BJ (cell line): ENCODE data around the gene ZSCAN22. TPM values are rescaled to one million over a fixed set of nuclear protein-coding genes. Genes with fewer than 3 reads are reported as not detected.
A peak's percentile ranks its signal among the peaks of the same experiment; 100 is the strongest.

Experiments
- CTCF ChIA-PET: fragments of 350-600 bp; formaldehyde crosslinking; extraction: SDS; loops from one replicate; lab custom pipeline; 2021; ENCODE audit warnings: antibody characterized with exemption, inconsistent platforms; lab: Yijun Ruan, JAX
- POLR2A ChIA-PET: fragments of 300-600 bp; sonication (Branson Sonifier 250); formaldehyde crosslinking; extraction: SDS; loops from one replicate; lab custom pipeline; 2021; ENCODE audit warnings: antibody characterized with exemption; lab: Charles Lee
- DNase-seq: peaks from one replicate; pipeline ENCODE4 v3.0.0-alpha.2; 2011; ENCODE audit warnings: low read depth
- H3K27me3 ChIP-seq: 2 replicates; pipeline ENCODE4 v1.6.0; 2011; ENCODE audit warnings: low read length; ENCODE audit not compliant: control insufficient read depth, insufficient read depth
- H3K36me3 ChIP-seq: 2 replicates; pipeline ENCODE4 v1.5.1; 2011; ENCODE audit warnings: low read length; ENCODE audit not compliant: control insufficient read depth, insufficient read depth
- H3K4me3 ChIP-seq: 2 replicates; pipeline ENCODE4 v1.5.1; 2011; ENCODE audit warnings: low read depth, mild to moderate bottlenecking, control low read depth, low read length
- polyA plus RNA-seq: library from polyadenylated mRNA; depleted of rRNA; stranded (reverse); fragments of >200 nt; gene quantifications from 2 replicates; pipeline ENCODE4 v1.2.3, GENCODE V29; 2011
- TF ChIP-seq, protein P1 (sequence below): IDR thresholded peaks from 2 replicates; pipeline ENCODE4 v1.5.1; 2011; ENCODE audit warnings: low read depth, mild to moderate bottlenecking, control low read depth, inconsistent platforms, low read length, moderate library complexity; ENCODE audit not compliant: insufficient read depth

ZSCAN22 gene
- polyA plus RNA-seq, 1 experiment, result 2.3 TPM

DNA sequence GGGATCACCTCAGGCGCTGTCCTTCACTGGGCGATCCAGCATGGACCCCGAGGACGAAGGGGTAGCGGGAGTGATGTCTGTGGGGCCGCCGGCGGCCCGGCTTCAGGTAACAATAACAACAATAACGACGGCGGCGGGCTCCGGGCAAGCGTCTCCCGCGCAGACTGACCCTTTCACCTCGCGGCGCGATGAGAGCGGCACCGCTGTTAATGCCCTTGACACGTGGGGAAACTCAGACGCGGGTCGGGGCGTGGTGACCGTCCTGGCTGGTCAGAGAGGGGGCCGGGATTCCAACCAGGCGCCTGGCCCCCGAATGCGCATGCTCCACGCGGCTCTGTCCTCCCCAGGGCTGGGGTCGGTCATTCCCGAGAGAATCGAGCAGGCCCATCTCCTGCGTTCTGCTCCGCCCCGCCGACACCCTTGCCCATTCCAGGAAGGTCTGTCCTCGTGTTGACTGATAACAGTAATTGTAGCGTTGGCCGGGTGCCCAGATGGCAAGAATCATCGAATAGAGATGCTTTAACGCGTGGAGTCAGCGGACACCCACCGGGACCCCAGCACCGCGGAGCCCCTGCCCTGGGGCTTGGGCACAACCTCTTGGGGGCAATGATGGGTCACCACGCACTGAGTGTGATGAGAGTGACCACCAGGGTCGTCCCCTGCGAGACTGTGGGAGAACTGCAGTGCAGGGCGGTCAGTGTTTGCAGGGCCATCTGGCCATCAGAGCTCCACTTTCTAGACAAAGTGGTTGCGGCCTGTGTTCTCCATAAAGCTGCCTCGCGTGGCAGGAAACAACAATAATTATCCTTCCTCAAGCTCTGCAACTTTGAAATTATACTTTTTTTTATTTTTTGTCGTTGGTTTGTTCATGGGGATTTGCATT, 47.5 kb upstream of the ZSCAN22 start:
- H3K4me3 ChIP-seq, result peak overlapping the region; percentile 84
- TF ChIP-seq, protein P1, sequence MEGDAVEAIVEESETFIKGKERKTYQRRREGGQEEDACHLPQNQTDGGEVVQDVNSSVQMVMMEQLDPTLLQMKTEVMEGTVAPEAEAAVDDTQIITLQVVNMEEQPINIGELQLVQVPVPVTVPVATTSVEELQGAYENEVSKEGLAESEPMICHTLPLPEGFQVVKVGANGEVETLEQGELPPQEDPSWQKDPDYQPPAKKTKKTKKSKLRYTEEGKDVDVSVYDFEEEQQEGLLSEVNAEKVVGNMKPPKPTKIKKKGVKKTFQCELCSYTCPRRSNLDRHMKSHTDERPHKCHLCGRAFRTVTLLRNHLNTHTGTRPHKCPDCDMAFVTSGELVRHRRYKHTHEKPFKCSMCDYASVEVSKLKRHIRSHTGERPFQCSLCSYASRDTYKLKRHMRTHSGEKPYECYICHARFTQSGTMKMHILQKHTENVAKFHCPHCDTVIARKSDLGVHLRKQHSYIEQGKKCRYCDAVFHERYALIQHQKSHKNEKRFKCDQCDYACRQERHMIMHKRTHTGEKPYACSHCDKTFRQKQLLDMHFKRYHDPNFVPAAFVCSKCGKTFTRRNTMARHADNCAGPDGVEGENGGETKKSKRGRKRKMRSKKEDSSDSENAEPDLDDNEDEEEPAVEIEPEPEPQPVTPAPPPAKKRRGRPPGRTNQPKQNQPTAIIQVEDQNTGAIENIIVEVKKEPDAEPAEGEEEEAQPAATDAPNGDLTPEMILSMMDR, result no peak
- POLR2A ChIA-PET, result interaction anchor here (0.6 kb wide), 1 partner anchor 266 kb away, joined by 4 read pairs; no protein-coding TSS in a partner anchor
- CTCF ChIA-PET, result no interaction called here
- no peaks in the 10 kb centered on the region for H3K36me3 ChIP-seq
- no peaks in the 10 kb centered on the region for H3K27me3 ChIP-seq
- no peak for DNase-seq

DNA sequence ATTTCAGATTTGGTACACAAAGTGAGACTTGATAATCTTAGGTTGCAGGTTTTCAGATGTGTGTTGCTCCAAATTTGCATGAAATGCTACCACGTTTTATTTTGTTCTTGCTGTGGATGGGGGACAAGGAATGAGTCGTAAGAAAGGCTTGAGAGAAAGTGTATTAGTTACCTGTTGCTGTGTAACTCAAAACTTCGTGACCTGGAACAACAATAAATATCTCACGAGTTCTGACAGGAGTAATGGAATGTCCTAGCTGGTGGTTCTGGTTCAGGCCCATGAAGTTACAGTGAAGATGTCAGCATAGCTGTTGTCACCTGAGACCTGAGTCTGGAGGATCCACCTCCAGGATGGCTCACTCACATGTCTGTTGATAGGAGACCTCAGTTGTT, 46.9 kb upstream of the ZSCAN22 start:
- H3K27me3 ChIP-seq, result no peaks in the 10 kb centered on the region
- peak overlapping the region; percentile 84 for H3K4me3 ChIP-seq
- CTCF ChIA-PET, result interaction anchor here (1.1 kb wide), 1 partner anchor 21 kb away, joined by 3 read pairs; no protein-coding TSS in a partner anchor
- TF ChIP-seq, protein P1, result no peak
- DNase-seq, result no peak
- POLR2A ChIA-PET, result no interaction called here
- no peaks in the 10 kb centered on the region for H3K36me3 ChIP-seq

DNA sequence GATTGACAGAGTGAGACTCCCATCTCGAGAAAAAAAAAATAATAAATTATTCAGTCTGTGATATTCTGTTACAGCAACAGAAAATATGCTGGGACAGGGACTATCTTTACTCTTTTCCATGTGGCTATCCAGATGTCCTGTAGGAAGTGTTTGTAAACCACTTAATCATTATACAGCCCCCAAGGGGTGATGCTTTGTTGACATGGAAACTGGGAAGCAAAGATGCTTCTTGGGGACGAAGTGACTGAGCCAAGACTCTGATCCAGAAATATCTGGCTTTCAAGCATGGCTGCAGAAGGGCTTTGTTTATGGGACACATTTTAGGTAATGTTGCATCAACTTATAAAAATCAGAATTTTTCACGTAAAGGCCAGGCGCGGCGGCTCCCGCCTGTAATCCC, 42.6 kb upstream of the ZSCAN22 start:
- Histone ChIP-seq H3K36me3 (peaks cover 22% of the 10 kb centered on the region), H3K4me3 (no peak overlapping the region)
- TF ChIP-seq, protein P1, result no peak

DNA sequence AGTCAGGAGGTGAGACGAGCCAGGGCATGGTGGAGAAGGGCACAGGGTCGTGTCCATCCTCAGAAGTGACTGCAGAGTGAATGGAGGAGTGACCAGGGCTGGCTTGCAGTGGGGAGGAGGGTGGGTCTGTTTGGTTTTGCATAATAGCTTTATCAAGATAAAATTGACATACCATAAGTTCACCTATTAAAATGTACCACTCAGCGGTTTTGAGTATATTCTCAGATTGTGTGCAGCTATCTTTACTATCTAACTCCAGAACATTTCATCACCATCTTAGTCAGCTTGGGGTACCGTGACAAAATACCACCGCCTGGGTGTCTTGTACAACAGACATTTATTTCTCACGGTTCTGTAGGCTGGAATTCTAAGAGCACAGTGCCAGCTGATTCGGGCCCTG, 34.9 kb upstream of the ZSCAN22 start:
- ChIA-PET POLR2A (no interaction called here), CTCF (no interaction called here)
- H3K4me3 ChIP-seq, result no peak overlapping the region
- no peak for DNase-seq
- TF ChIP-seq, protein P1, result no peak
- H3K36me3 ChIP-seq, result peaks cover 38% of the 10 kb centered on the region
- H3K27me3 ChIP-seq, result no peaks in the 10 kb centered on the region

More for the DNA sequence above, 42.6 kb upstream of the ZSCAN22 start:
- POLR2A ChIA-PET, result no interaction called here
- no peaks in the 10 kb centered on the region for H3K27me3 ChIP-seq
- DNase-seq, result no peak
- CTCF ChIA-PET, result no interaction called here

DNA sequence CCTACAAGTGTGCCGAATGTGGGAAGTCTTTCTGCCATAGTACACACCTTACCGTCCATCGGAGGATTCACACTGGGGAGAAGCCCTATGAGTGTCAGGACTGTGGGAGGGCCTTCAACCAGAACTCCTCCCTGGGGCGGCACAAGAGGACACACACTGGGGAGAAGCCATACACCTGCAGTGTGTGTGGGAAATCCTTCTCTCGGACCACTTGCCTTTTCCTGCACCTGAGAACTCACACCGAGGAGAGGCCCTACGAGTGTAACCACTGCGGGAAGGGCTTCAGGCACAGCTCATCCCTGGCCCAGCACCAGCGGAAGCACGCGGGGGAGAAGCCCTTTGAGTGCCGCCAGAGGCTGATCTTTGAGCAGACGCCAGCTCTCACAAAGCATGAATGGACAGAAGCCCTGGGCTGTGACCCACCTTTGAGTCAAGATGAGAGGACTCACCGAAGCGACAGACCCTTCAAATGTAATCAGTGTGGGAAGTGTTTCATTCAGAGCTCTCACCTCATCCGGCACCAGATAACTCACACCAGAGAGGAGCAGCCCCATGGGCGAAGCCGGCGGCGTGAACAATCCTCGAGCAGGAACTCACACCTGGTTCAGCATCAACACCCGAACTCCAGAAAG, 31.9 kb upstream of the ZSCAN22 start:
- Histone ChIP-seq H3K36me3 (peaks cover 30% of the 10 kb centered on the region), H3K4me3 (no peak overlapping the region), H3K27me3 (no peaks in the 10 kb centered on the region)
- DNase-seq, result no peak
- ChIA-PET CTCF (interaction anchor here (0.6 kb wide), 1 partner anchor 76 kb away, joined by 3 read pairs; no protein-coding TSS in a partner anchor), POLR2A (no interaction called here)
- TF ChIP-seq, protein P1, result no peak
